ENCODE measurements around the gene SLC43A1.

The SLC43A1 gene

GRCh38 chr11:57515332-57516060, at the start of gene SLC43A1:
SLC43A1 (minus strand) TSS chr11:57515702; CDS start chr11:57514111, 1,591 bp downstream.
- Histone ChIP-seq H3K4me1 (ENCODE audit: control insufficient read depth, low read length) (peaks cover 42% of the 10 kb centered on the region), H3K4me3 (ENCODE audit: low read length) (peak within 1 kb of the TSS; percentile 79), H4K20me1 (ENCODE audit: control insufficient read depth, insufficient read depth, low read depth, low read length) (no peaks in the 10 kb centered on the region), H3K27me3 (ENCODE audit: control insufficient read depth, low read length) (no peaks in the 10 kb centered on the region), H3K9me2 (replicated peaks; ENCODE audit: control insufficient read depth, low read length) (no peaks in the 10 kb centered on the region), H3K9me3 (ENCODE audit: control insufficient read depth, insufficient read depth, low read length) (no peaks in the 10 kb centered on the region), H3F3A (ENCODE audit: control insufficient read depth, insufficient read depth) (peaks cover 6% of the 10 kb centered on the region; the same call in 1 of the 2 replicates), H3K27ac (ENCODE audit: low read depth, low read length) (peak within 1 kb of the TSS; percentile 68), H3K4me2 (ENCODE audit: low read length) (peak within 1 kb of the TSS; percentile 73), H3K36me3 (ENCODE audit: control insufficient read depth, low read length) (peaks cover 14% of the 10 kb centered on the region), H3K79me2 (ENCODE audit: control insufficient read depth, low read length) (peaks cover 40% of the 10 kb centered on the region)
- TF ChIP-seq CTCF (IDR thresholded peaks at IDR 0.05; ENCODE audit: low read depth, low read length, poor library complexity, severe bottlenecking) = peak; percentile 37
- no peak for TF ChIP-seq EZH2phosphoT487 (IDR thresholded peaks at IDR 0.05; ENCODE audit: borderline replicate concordance, low read length)

- no peak overlapping the region for H3K4me3 ChIP-seq (ENCODE audit: low read length)
- H3K4me1 ChIP-seq (ENCODE audit: control insufficient read depth, low read length) = peaks cover 12% of the 10 kb centered on the region
- no peaks in the 10 kb centered on the region for H3K79me2 ChIP-seq (ENCODE audit: control insufficient read depth, low read length)
- no peaks in the 10 kb centered on the region for H3K9me2 ChIP-seq (replicated peaks; ENCODE audit: control insufficient read depth, low read length)
- H3K4me2 ChIP-seq (ENCODE audit: low read length) = no peak overlapping the region
- no peaks in the 10 kb centered on the region for H3K36me3 ChIP-seq (ENCODE audit: control insufficient read depth, low read length)
- H3F3A ChIP-seq (ENCODE audit: control insufficient read depth, insufficient read depth) = no peaks in the 10 kb centered on the region
- no peak overlapping the region for H3K27ac ChIP-seq (ENCODE audit: low read depth, low read length)
- TF ChIP-seq EZH2phosphoT487 (IDR thresholded peaks at IDR 0.05; ENCODE audit: borderline replicate concordance, low read length) (no peak), CTCF (IDR thresholded peaks at IDR 0.05; ENCODE audit: low read depth, low read length, poor library complexity, severe bottlenecking) (no peak)
- peaks cover 5% of the 10 kb centered on the region for H3K27me3 ChIP-seq (ENCODE audit: control insufficient read depth, low read length)
- no peaks in the 10 kb centered on the region for H3K9me3 ChIP-seq (ENCODE audit: control insufficient read depth, insufficient read depth, low read length)
- H4K20me1 ChIP-seq (ENCODE audit: control insufficient read depth, insufficient read depth, low read depth, low read length) = no peaks in the 10 kb centered on the region
These were observed 47.1 kb upstream of the SLC43A1 start for GRCh38 chr11:57562596-57562995.

- no peak for TF ChIP-seq CTCF (IDR thresholded peaks at IDR 0.05; ENCODE audit: low read depth, low read length, poor library complexity, severe bottlenecking)
- TF ChIP-seq EZH2phosphoT487 (IDR thresholded peaks at IDR 0.05; ENCODE audit: borderline replicate concordance, low read length) = no peak
- Histone ChIP-seq H3K4me3 (ENCODE audit: low read length) (no peak overlapping the region), H4K20me1 (ENCODE audit: control insufficient read depth, insufficient read depth, low read depth, low read length) (no peaks in the 10 kb centered on the region), H3K27ac (ENCODE audit: low read depth, low read length) (no peak overlapping the region), H3K79me2 (ENCODE audit: control insufficient read depth, low read length) (no peaks in the 10 kb centered on the region), H3K4me1 (ENCODE audit: control insufficient read depth, low read length) (no peaks in the 10 kb centered on the region), H3K4me2 (ENCODE audit: low read length) (no peak overlapping the region), H3K9me3 (ENCODE audit: control insufficient read depth, insufficient read depth, low read length) (no peaks in the 10 kb centered on the region), H3F3A (ENCODE audit: control insufficient read depth, insufficient read depth) (no peaks in the 10 kb centered on the region), H3K36me3 (ENCODE audit: control insufficient read depth, low read length) (no peaks in the 10 kb centered on the region), H3K27me3 (ENCODE audit: control insufficient read depth, low read length) (no peaks in the 10 kb centered on the region), H3K9me2 (replicated peaks; ENCODE audit: control insufficient read depth, low read length) (no peaks in the 10 kb centered on the region)
These were observed 44.6 kb upstream of the SLC43A1 start for GRCh38 chr11:57560146-57560545.
